DMS114 treated with DMSO at 0.1 percent for 48 hours (cell line): ENCODE data around the gene C19orf33.

Source experiments
- DNase-seq: peaks from one replicate; lab custom pipeline; 2025; ENCODE audit not compliant: unreplicated experiment; lab: John Stamatoyannopoulos, UW

Gene C19orf33

GRCh38 chr19:38308006-38308766 is 4.1 kb downstream of the C19orf33 start:
- DNase-seq = no peak

- DNase-seq = no peak
These were observed 5.0 kb downstream of the C19orf33 start for GRCh38 chr19:38308926-38309614.

DNA sequence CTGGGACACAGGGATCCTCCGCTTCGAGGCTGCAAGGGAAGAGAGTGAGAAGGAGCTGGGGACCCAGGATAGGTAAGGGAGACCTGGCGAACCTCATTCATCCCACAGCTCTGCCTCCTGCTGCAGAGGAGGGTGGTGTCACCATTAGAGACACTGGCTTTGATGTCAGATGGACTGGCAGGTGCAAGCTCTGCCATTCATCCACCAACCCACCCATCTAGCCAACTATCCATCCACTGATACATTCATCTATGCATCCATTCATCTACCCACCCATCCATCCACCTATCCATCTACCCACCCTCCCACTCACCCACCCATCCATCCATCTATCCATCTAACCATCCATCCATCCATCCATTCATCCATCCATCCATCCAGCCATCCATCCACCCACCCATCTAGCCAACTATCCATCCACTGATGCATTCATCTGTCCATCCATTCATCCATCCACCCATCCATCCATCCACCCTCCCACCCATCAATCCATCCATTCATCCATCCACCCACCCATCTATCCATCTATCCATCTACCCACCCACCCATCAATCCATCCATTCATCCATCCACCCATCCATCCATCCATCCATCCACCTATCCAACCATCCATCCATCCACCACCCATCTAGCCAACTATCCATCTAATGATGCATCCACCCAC is 5.7 kb downstream of the C19orf33 start:
- no peak for DNase-seq

GRCh38 chr19:38310279-38310670 is 6.2 kb downstream of the C19orf33 start:
- no peak for DNase-seq

DNA sequence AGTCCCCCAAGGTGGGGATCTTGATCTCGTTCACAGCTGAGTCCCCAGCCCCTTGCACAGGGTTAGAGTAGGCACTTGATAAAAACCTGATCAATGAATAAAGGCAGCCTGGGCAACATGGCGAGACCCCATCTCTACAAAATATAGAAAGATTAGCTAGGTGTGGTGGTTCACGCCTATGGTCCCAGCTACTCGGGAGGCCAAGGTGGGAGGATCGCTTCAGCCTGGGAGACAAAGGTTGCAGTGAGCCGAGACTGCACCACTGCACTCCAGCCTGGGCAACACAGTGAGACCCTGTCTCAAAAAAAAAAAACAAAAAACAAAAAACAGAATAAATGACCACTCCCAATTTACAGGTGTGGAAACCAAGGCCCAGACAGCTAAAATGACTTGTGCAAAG is 6.9 kb downstream of the C19orf33 start:
- no peak for DNase-seq

- DNase-seq = peak; percentile 98
These were observed 11.8 kb downstream of the C19orf33 start, which contains the start of gene YIF1B for GRCh38 chr19:38315657-38316476. TSS of gene YIF1B (minus strand) at chr19:38315947. CDS start at chr19:38315917, 30 bp downstream.

DNA sequence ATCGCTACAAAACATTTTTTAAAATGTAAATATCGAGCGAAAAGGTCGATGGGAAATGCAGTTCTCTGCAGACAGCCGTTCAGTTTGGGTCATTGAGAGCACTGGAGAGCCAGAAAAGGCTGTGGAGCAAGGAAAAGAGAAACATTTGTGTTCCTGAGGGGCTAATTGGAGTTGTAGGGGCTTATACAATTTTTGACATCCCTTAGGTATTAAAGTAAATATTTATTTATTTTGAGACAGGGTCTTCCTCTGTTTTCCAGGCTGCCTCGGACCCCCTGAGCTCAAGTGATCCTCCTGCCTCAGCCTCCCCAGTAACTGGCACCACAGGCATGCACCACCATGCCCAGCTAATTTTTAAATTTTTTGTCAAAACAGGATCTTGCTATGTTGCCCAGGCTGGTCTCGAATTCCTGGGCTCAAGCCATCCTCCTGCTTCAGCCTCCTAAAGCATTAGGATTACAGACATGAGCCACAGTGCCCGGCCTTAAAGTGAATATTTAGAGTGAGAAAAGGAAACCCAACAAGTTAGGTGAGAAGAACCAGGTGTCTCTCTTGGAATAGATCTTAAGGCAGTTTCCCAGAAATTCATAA is 12.5 kb downstream of the C19orf33 start:
- DNase-seq = no peak

- DNase-seq = no peak
These were observed 13.1 kb downstream of the C19orf33 start for GRCh38 chr19:38317104-38317612.

- no peak for DNase-seq
These were observed 14.6 kb downstream of the C19orf33 start for GRCh38 chr19:38318660-38319059.

- DNase-seq = no peak
These were observed 15.6 kb downstream of the C19orf33 start, which contains the start of gene KCNK6 for GRCh38 chr19:38319421-38320258. TSS of gene KCNK6 (plus strand) at chr19:38319845. CDS start at chr19:38319951, 106 bp downstream.

DNA sequence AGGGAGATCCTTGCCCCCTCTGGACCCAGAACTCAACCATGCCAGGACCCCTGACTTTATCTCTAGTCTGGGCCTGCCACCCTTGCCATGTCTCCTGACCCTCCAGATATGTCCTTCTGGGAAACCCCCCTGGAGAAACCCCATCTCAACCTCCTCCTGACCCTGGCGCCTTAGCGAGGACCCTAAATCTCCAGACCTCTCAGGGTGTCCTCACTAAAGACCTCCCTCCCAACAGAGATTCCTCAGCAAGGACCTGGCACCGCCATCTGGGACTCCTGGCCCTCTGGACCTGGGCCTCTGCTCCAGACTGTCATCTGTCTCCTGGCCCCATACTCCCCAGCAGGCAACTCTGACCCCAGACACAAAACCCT is 16.9 kb downstream of the C19orf33 start:
- no peak for DNase-seq

DNA sequence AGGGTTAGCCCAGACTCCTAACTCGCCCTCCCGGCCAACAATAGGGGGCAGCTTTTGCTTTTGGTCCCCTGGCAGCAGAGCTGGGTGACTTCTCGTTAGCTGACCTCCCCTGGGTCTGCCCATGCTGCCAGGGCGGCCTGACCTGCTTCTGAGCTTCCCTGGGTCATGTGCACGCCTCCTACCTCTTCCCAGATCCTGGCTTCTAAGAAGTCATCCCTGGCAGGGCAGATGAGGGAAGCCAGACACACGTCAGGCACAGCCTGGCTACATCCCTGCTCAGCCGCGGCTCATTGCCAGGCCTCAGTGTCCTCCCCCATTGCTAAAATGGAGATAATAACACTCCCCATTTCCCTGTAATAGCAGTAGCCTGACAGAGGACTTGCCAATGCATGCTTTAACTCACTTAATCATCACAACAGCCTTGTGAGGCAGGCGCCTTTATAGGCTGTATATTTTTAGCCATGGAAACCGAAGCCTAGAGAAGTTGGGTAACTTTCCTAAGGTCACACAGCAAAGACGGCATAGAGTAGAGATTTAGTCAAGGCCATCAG is 17.7 kb downstream of the C19orf33 start:
- no peak for DNase-seq

- no peak for DNase-seq
These were observed 19.2 kb downstream of the C19orf33 start for GRCh38 chr19:38323291-38323690.

GRCh38 chr19:38324431-38324830 is 20.4 kb downstream of the C19orf33 start:
- no peak for DNase-seq

GRCh38 chr19:38326591-38326990 is 22.5 kb downstream of the C19orf33 start:
- DNase-seq = no peak

GRCh38 chr19:38329651-38330050 is 25.6 kb downstream of the C19orf33 start:
- DNase-seq = no peak

DNA sequence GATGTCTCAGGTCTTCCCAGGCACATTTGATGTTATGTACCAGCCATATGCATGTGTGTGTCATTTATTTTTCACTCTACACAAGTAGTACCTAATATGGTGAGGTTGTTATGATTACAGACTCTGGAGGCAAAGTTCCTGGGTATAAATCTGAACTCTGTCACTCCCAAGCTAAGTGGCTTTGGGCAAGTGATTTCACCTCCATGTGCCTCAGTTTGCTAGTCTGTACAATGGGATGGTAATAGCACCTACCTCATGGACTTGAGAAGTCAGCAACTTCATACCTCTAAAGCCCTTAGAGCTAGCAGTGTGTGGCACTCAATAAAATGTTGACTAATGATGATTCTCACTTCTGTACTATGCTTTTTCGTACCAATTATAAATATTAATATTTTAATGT is 27.7 kb downstream of the C19orf33 start:
- DNase-seq = no peak

DNA sequence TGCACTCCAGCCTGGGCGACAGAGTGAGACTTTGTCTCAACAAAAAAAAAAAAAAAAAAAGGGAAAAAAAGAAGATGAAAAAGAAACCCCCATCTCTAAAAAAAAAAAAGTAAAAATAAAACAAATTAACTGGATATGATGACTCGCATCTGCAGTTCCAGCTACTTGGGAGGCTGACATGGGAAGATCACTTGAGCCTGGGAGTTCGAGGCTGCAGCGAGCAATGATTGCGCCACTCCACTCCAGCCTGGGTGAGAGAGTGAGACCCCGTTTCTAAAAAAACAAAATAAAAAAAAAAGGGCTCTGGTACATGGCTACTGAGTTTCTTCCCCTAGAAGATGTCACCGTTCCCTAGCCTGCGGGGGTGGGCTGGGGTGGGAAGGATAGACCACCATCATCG is 29.2 kb downstream of the C19orf33 start:
- DNase-seq = no peak

- DNase-seq = peak; percentile 97
These were observed 32.0 kb downstream of the C19orf33 start for GRCh38 chr19:38335949-38336637.
